Common myeloid progenitor, CD34-positive (primary cell): ENCODE measurements around the gene BTG2.
A peak's percentile ranks its signal among the peaks of the same experiment; 100 is the strongest.

Experiments
- CTCF ChIA-PET: fragments of 350-600 bp; sonication (Branson Sonifier 250); formaldehyde crosslinking; loops from one replicate; lab custom pipeline; 2021; ENCODE audit warnings: antibody characterized with exemption; lab: Charles Lee
- POLR2A ChIA-PET: fragments of 350-600 bp; sonication (Branson Sonifier 250); formaldehyde crosslinking; loops from one replicate; lab custom pipeline; 2021; ENCODE audit warnings: antibody characterized with exemption; lab: Charles Lee
- DNase-seq, 3 donors: peaks; one replicate each; pipeline versions ENCODE4 v3.0.0 to v3.0.0-alpha.2; 2013
- H3K27ac ChIP-seq, 2 experiments: 1 replicate in 1 of 2; 2 replicates in 1 of 2; pipeline ENCODE4 v1.7.0; 2013; ENCODE audit warnings: inconsistent platforms in 2 of 2, low read length in 2 of 2, mild to moderate bottlenecking in 2 of 2, low read depth in 1 of 2, moderate library complexity in 1 of 2; ENCODE audit not compliant: severe bottlenecking in 2 of 2, insufficient read depth in 1 of 2, poor library complexity in 1 of 2
- H3K27me3 ChIP-seq, 5 experiments: replicated peaks in 2 of 5; 1 replicate in 3 of 5; 2 replicates in 2 of 5; pipeline versions ENCODE4 v1.6.1 to v1.7.0; 2013; ENCODE audit warnings: low read length in 4 of 5, mild to moderate bottlenecking in 2 of 5, moderate library complexity in 2 of 5, inconsistent platforms in 1 of 5; ENCODE audit not compliant: insufficient read depth in 5 of 5, control insufficient read depth in 4 of 5
- H3K36me3 ChIP-seq, 4 experiments: 1 replicate in 2 of 4; 2 replicates in 2 of 4; pipeline versions ENCODE4 v1.6.1 to v1.7.0; 2013; ENCODE audit warnings: low read length in 3 of 4, control low read depth in 1 of 4, mild to moderate bottlenecking in 1 of 4; ENCODE audit not compliant: control insufficient read depth in 4 of 4, insufficient read depth in 4 of 4
- H3K4me1 ChIP-seq, 4 experiments: 1 replicate in 3 of 4; 2 replicates in 1 of 4; pipeline versions ENCODE4 v1.6.1 to v1.7.1; 2013; ENCODE audit warnings: low read length in 3 of 4, mild to moderate bottlenecking in 3 of 4, control low read depth in 1 of 4, inconsistent platforms in 1 of 4, moderate library complexity in 1 of 4; ENCODE audit not compliant: control insufficient read depth in 4 of 4, insufficient read depth in 4 of 4; ENCODE audit errors: control extremely low read depth in 1 of 4
- H3K4me3 ChIP-seq, 7 experiments: 1 replicate in 4 of 7; 2 replicates in 3 of 7; pipeline versions ENCODE4 v1.5.1 to v1.7.0; 2013; ENCODE audit warnings: mild to moderate bottlenecking in 7 of 7, low read length in 6 of 7, moderate library complexity in 6 of 7, inconsistent platforms in 2 of 7, low read depth in 2 of 7, control low read depth in 1 of 7; ENCODE audit not compliant: insufficient read depth in 4 of 7, control insufficient read depth in 1 of 7; ENCODE audit errors: extremely low read depth in 1 of 7
- H3K9me3 ChIP-seq, 5 experiments: 1 replicate in 4 of 5; 2 replicates in 1 of 5; pipeline versions ENCODE4 v1.6.1 to v1.7.1; 2013; ENCODE audit warnings: low read length in 4 of 5, mild to moderate bottlenecking in 2 of 5, inconsistent platforms in 1 of 5, low read depth in 1 of 5, moderate library complexity in 1 of 5; ENCODE audit not compliant: control insufficient read depth in 4 of 5, insufficient read depth in 2 of 5; ENCODE audit errors: control extremely low read depth in 1 of 5
- WGBS: methylation state at CpG from one replicate; pipeline ENCODE4 v1.1.5; 2013; ENCODE audit not compliant: insufficient coverage; 5-methylcytosine and 5-hydroxymethylcytosine counted together

The BTG2 gene

DNA sequence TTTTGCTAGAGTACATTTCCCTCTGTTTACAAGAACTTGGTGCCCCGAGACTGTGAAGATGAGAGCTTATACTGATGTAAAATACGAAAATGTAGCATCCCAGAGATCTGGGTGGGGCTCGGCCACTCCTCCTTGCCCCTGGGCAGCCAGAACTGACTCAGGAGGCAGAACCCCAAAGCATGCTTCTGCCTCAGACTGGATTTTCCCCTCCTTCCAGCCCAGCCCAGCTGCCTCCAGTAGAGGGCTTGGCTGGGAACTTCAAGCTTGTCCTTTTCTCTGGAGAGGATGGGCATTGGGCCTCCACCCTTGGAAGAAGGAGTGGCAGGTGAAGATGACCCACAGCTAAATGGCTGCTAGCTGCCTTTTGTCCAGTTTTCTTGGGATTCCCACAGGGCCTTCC lies 24.3 kb upstream of the BTG2 start:
- no peak for DNase-seq
- Histone ChIP-seq H3K4me1 (peaks cover 11 to 32% (median 16%) of the 10 kb centered on the region in 4 experiments), H3K4me3 (no peak overlapping the region), H3K27me3 (no peaks in the 10 kb centered on the region), H3K36me3 (no peaks in the 10 kb centered on the region), H3K27ac (no peak overlapping the region), H3K9me3 (no peaks in the 10 kb centered on the region)
- ChIA-PET CTCF (interaction anchor here (1.8 to 23.0 kb wide), 4 partner anchors 7 to 58 kb away, joined by 5 to 254 read pairs (median 123); no protein-coding TSS in a partner anchor), POLR2A (interaction anchor here (1.2 kb wide), 2 partner anchors 15 to 25 kb away, joined by 4 to 5 read pairs; no protein-coding TSS in a partner anchor)
- 100% methylated on average over 1 of the region's 3 CpGs for WGBS

DNA sequence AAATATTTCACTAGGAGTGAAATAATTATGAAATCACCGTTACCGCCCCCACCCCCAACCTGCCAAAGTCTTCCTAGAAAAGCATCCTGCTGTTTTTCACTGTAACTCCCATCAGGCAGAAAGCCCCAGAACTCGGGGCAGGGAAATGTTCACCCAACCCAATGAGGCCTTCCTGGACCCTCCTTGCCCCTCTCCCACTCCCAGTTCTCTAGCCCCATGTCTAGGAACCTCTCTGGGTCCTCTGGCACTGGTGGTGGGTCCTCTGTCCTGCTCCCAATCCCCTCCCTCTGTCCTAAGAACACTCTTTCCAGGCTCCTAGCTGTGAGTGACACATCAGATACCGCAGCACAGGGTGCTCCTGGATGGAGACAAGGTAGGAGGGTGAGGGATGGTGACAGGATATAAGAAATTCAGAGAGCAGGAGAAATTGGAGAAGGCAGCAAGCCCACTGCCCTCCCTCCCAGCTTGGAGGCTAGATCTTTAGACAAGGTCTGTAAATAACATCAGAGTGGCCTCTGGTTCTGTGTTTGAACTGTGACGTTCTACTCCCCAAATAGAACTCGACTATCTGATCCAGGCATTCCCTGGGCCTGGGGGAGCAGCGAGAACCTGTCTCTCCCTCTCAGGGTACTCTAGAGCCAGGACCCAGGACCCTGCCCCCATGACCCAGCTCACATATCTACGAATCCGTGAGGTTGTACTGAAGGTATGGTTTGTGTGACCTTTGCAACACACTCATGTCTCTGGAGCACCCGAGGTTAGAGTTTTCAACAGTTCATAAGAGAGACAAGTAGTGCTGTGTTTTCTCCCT lies 23.3 kb upstream of the BTG2 start:
- Histone ChIP-seq H3K36me3 (no peaks in the 10 kb centered on the region), H3K4me3 (no peak overlapping the region), H3K9me3 (no peaks in the 10 kb centered on the region), H3K4me1 (peaks cover 14 to 42% (median 26%) of the 10 kb centered on the region in 4 experiments), H3K27me3 (no peaks in the 10 kb centered on the region), H3K27ac (no peak overlapping the region)
- WGBS = 96% methylated on average over 5 of the region's 10 CpGs
- CTCF ChIA-PET = interaction anchor here (1.1 to 23.0 kb wide), 4 partner anchors 12 to 57 kb away, joined by 3 to 254 read pairs (median 80); no protein-coding TSS in a partner anchor
- POLR2A ChIA-PET = interaction anchor here (0.5 to 1.2 kb wide), 2 partner anchors 14 to 24 kb away, joined by 3 to 5 read pairs; no protein-coding TSS in a partner anchor
- no peak for DNase-seq

- H3K9me3 ChIP-seq = no peaks in the 10 kb centered on the region
- no peak overlapping the region for H3K4me3 ChIP-seq
- no peaks in the 10 kb centered on the region for H3K36me3 ChIP-seq
- no peaks in the 10 kb centered on the region for H3K27me3 ChIP-seq
- DNase-seq = no peak
- CTCF ChIA-PET = interaction anchor here (1.1 to 23.0 kb wide), 8 partner anchors 8 to 56 kb away, joined by 3 to 254 read pairs (median 7); no protein-coding TSS in a partner anchor
- 88% methylated on average over 10 of the region's 11 CpGs for WGBS
- H3K27ac ChIP-seq = no peak overlapping the region
- POLR2A ChIA-PET = no interaction called here
- peaks cover 14 to 43% (median 30%) of the 10 kb centered on the region in 4 experiments for H3K4me1 ChIP-seq
Observed at GRCh38 chr1:203282720-203283542, 22.4 kb upstream of the BTG2 start.

DNA sequence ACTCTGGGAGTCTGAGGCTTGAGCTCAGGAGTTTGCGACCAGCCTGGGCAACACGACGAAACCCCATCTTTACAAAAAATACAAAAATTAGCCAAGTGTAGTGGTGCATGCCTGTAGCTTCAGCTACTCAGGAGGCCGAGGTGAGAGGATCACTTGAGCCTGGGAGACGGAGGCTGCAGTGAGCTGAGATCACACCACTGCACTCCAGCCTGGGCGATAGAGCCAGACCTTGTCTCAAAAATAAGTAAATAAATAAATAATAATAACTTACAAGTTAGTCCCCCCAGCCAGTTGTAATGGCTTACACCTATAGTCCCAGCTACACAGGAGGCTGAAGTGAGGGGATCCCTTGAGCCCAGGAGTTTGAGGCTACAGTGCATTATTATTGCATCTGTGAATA lies 21.7 kb upstream of the BTG2 start:
- DNase-seq = no peak
- Histone ChIP-seq H3K27me3 (no peaks in the 10 kb centered on the region), H3K36me3 (no peaks in the 10 kb centered on the region), H3K9me3 (no peaks in the 10 kb centered on the region), H3K27ac (no peak overlapping the region), H3K4me3 (no peak overlapping the region), H3K4me1 (peaks cover 16 to 43% (median 30%) of the 10 kb centered on the region in 4 experiments)
- ChIA-PET POLR2A (no interaction called here), CTCF (interaction anchor here (1.3 to 23.0 kb wide), 7 partner anchors 9 to 55 kb away, joined by 3 to 254 read pairs (median 7); no protein-coding TSS in a partner anchor)
- 100% methylated on average over 2 of the region's 6 CpGs for WGBS

GRCh38 chr1:203284411-203285123 lies 20.8 kb upstream of the BTG2 start:
- no peaks in the 10 kb centered on the region for H3K27me3 ChIP-seq
- CTCF ChIA-PET = interaction anchor here (1.0 to 23.0 kb wide), 9 partner anchors 7 to 54 kb away, joined by 4 to 254 read pairs (median 7); partner anchors contain the start of gene BTG2
- no peak overlapping the region for H3K27ac ChIP-seq
- no peak overlapping the region for H3K4me3 ChIP-seq
- no peaks in the 10 kb centered on the region for H3K36me3 ChIP-seq
- POLR2A ChIA-PET = no interaction called here
- no peaks in the 10 kb centered on the region for H3K9me3 ChIP-seq
- H3K4me1 ChIP-seq = peaks cover 18 to 45% (median 36%) of the 10 kb centered on the region in 4 experiments
- DNase-seq = no peak
- 95% methylated on average over 9 of the region's 11 CpGs for WGBS

DNA sequence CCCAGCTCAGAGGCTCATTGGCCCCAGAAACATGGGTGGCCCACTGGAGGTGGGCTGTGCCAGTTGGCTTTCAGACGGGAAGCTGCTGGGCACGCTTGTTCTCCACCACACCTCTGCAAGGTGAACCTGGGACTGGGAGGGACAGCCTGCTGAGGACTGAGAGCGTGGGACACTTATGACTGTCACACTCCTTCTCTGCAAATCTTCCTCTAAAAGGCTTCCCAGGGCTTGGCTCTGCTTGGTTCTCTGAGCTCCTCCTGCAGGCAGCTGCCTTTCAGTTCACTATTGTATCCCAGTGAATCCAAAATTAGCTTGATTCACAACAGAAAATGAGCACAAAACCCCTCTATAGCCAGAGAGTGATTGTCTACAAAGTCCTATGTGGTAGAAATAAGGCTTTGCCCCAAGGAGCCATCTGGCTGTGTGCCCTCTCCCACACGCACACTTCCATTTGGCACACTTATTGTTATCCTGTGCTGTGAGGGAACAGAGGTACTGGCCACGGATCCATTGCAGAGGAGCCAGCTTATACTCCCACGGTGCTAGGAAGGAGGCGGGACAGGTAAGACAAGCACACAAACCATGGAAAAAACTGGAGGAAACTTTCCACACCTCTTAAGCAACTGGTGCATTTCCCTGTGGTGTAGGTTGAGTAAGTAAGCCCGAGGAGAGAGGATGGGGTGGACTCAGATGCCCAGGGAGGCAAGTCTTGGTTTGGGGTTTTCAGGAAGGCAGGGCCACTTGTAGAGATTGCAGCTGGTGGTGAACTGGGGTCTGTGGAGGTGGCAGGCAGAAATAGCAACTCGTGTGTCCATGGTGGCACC lies 18.9 kb upstream of the BTG2 start:
- Histone ChIP-seq H3K27ac (peak overlapping the region; percentile 62 to 79), H3K4me1 (peaks cover 25 to 63% (median 54%) of the 10 kb centered on the region in 4 experiments), H3K27me3 (no peaks in the 10 kb centered on the region), H3K4me3 (no peak overlapping the region), H3K36me3 (no peaks in the 10 kb centered on the region), H3K9me3 (no peaks in the 10 kb centered on the region)
- WGBS = 75% methylated on average over 8 of the region's 9 CpGs
- ChIA-PET CTCF (interaction anchor here (0.6 to 23.0 kb wide), 9 partner anchors 9 to 241 kb away, joined by 4 to 254 read pairs (median 36); partner anchors contain the start of gene BTG2), POLR2A (interaction anchor here (1.2 to 1.3 kb wide), 2 partner anchors 10 to 19 kb away, joined by 3 to 4 read pairs; no protein-coding TSS in a partner anchor)
- DNase-seq = peak in 1 of 3 donors; percentile 9
